Measurements from ENCODE around the gene CENPL.
"Not testable (repeated sequence)": the region's sequence is repeated elsewhere in the genome, so short reads cannot be mapped to it uniquely, and the experiment has no call there.

The CENPL gene

DNA sequence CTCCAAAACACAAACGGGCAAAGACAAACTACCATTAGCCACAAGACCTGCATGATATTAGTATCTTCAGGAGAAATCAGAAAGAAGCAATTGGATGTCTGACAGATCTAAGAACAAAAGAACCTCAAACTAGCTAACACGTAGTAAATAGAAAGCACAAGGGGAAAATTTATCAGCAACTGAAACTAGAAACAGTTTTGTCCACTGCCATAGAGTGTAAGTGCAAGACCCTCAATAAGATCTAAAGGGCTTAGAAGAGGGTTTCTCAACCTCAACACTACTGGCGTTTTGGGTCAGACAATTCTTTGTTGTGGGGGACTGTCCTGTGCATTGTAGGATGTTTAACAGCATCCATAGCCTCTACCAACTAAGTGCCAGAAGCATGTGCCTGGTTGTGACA lies 55.9 kb downstream of the CENPL start:
- DNase-seq, result no peak
- in situ Hi-C loops (cut with MboI; ENCODE audit: low pct_unique_long_range_greater_than_20kb, low sequenced_read_pairs), result no loop called here

DNA sequence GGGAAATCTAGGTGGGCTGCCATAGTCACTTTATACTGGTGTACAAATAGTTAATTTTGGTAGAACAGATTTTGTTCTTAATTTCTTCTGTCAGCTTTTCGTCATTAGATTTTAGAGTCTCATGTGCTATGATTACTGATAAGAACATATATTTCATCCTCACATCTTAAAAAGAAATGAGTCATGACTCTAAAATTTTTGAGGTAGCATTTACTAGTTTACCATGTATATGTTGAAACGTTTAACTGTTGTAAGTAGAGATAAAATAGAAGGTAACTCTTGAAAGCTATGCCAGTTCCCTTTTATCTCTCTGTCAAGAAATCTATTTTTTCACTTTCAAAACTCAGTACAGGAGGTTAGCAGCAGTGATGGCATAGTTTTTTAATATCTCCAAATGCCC lies 56.5 kb downstream of the CENPL start:
- in situ Hi-C loops (cut with MboI; ENCODE audit: low pct_unique_long_range_greater_than_20kb, low sequenced_read_pairs), result no loop called here
- DNase-seq, result no peak

DNA sequence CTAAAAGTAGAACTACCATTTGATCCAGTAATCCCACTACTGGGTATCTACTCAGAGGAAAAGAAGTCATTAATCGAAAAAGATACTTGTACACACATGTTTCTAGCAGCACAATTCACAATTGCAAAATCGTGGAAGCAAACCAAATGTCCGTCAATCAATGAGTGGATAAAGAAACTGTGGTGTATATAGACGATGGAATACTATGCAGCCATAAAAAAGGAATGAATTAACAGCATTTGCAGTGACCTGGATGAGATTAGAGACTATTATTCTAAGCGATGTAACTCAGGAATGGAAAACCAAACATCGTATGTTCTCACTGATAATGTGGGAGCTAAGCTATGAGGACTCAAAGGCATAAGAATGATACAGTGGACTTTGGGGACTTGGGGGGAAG lies 60.4 kb downstream of the CENPL start:
- DNase-seq; in situ Hi-C loops (cut with MboI; ENCODE audit: low pct_unique_long_range_greater_than_20kb, low sequenced_read_pairs): not testable (repeated sequence)

DNA sequence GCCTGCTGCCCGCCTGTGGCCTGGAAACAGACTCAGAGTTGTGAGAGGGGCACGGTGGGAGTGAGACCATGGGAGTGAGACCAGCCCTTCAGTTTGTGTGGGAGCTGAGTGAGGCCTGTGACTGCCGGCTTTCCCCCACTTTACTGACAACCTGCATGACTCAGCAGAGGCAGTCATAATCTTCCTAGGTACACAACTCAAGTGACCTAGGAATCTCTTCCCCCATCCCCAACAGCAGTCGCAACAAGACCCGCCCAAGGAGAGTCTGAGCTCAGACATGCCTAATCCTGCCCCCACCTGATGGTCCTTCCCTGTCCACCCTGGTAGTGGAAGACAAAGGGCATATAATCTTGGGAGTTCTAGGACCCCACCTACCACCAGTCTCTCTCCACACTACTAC lies 65.7 kb downstream of the CENPL start:
- in situ Hi-C loops (cut with MboI; ENCODE audit: low pct_unique_long_range_greater_than_20kb, low sequenced_read_pairs), result no loop called here
- no peak for DNase-seq

DNA sequence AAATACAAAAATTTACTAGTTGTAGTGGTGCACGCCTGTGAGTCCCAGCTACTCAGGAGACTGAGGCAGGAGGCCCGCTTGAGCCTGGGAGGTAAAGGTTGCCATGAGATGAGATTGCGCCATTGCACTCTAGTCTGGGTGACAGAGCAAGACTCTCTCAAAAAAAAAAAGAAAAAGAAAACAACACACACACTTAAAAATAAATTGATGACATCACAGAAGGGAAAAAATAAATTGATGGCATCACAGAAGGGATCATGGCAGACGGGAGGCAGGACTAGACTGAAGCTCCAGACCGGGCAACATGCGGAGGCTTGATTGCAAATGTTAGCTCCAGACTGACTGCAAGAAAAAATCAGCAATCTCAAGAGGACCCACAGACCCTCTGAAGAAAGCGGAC lies 66.6 kb downstream of the CENPL start:
- in situ Hi-C loops (cut with MboI; ENCODE audit: low pct_unique_long_range_greater_than_20kb, low sequenced_read_pairs), result no loop called here
- DNase-seq, result no peak

DNA sequence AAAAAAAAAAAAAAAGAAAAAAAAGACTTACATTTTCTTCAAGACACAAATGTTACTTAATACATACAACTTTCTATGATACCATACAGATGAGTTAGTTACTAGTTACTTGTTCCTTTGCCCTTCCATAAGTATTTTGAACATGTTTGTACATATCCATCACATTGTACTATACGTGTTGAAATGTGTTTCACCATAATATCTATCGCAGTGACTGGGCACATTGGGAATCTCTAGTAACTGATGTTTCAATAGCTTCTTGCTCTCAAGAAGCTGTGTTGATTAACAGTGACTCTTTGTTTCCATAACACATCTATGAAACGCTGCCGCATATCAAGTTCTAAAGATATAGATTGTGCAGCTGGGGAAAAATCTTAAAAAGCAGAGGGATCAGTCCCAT lies 67.0 kb downstream of the CENPL start:
- no peak for DNase-seq

DNA sequence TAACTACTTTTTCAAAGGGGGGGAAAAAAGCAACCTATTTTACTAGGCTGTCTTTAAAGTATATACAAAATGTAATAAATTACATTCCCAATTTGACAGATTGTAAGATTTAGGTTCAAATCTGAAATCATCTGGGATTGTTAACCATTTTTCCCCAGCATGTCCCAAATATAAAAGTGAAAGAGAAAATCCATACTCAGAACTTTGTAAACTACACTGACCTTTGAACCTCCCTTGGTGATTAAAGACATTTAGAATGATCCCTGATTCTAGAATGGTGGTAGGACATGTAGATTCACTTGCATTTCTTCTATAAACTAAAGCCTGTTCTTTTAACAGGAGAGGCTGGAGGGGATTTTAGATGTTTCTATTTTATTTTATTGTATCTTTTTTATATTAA lies 70.9 kb downstream of the CENPL start:
- DNase-seq, result no peak
- in situ Hi-C loops (cut with MboI; ENCODE audit: low pct_unique_long_range_greater_than_20kb, low sequenced_read_pairs), result no loop called here

More for the DNA sequence above, 67.0 kb downstream of the CENPL start:
- in situ Hi-C loops (cut with MboI; ENCODE audit: low pct_unique_long_range_greater_than_20kb, low sequenced_read_pairs), result no loop called here

Measured in KBM-7 (cell line).